HG02884 (cell line): ENCODE measurements around the gene PKD2.
A peak's percentile ranks its signal among the peaks of the same experiment; 100 is the strongest.

Source experiments
- ATAC-seq: cut with Tn5 transposase; IDR thresholded peaks from one replicate; pipeline ENCODE4 v1.9.1; 2021; ENCODE audit warnings: mild to moderate bottlenecking, moderate library complexity; ENCODE audit not compliant: unreplicated experiment

PKD2 gene

GRCh38 chr4:88007304-88008121 lies at the start of gene PKD2:
PKD2 (plus strand) TSS chr4:88007635; CDS start chr4:88007734, 99 bp downstream.
- peak; percentile 83 for ATAC-seq

GRCh38 chr4:87961993-87962392 lies 45.4 kb upstream of the PKD2 start:
- no peak for ATAC-seq

- no peak for ATAC-seq
These were observed 44.9 kb upstream of the PKD2 start for GRCh38 chr4:87962398-87963146.

- ATAC-seq: no peak
These were observed 41.9 kb upstream of the PKD2 start for GRCh38 chr4:87965501-87965975.

- ATAC-seq: no peak
These were observed 41.3 kb upstream of the PKD2 start for GRCh38 chr4:87966095-87966496.

GRCh38 chr4:87967193-87967592 lies 40.2 kb upstream of the PKD2 start:
- no peak for ATAC-seq

GRCh38 chr4:87970121-87970520 lies 37.3 kb upstream of the PKD2 start:
- ATAC-seq: no peak

GRCh38 chr4:87971866-87972265 lies 35.6 kb upstream of the PKD2 start:
- ATAC-seq: no peak

GRCh38 chr4:87973283-87974169 lies 33.9 kb upstream of the PKD2 start:
- peak; percentile 79 for ATAC-seq

- ATAC-seq: no peak
These were observed 32.5 kb upstream of the PKD2 start for GRCh38 chr4:87974856-87975462.

GRCh38 chr4:87975466-87975865 lies 32.0 kb upstream of the PKD2 start, which contains the start of gene SPP1:
SPP1 (plus strand) TSS chr4:87975714; CDS start chr4:87976896, 1,182 bp downstream.
- ATAC-seq: peak; percentile 58

- no peak for ATAC-seq
These were observed 29.7 kb upstream of the PKD2 start for GRCh38 chr4:87977521-87978278.

- ATAC-seq: no peak
These were observed 28.8 kb upstream of the PKD2 start for GRCh38 chr4:87978681-87979080.

GRCh38 chr4:87979810-87980209 lies 27.6 kb upstream of the PKD2 start:
- no peak for ATAC-seq

- ATAC-seq: no peak
These were observed 25.9 kb upstream of the PKD2 start for GRCh38 chr4:87981486-87981885.

- no peak for ATAC-seq
These were observed 25.4 kb upstream of the PKD2 start for GRCh38 chr4:87982036-87982435.

- no peak for ATAC-seq
These were observed 24.9 kb upstream of the PKD2 start for GRCh38 chr4:87982446-87983010.

GRCh38 chr4:87983996-87984395 lies 23.4 kb upstream of the PKD2 start:
- no peak for ATAC-seq

- no peak for ATAC-seq
These were observed 22.1 kb upstream of the PKD2 start for GRCh38 chr4:87985097-87985886.
